ENCODE measurements around the gene ZDHHC11.
A peak's percentile ranks its signal among the peaks of the same experiment; 100 is the strongest.
"Not testable (repeated sequence)": the region's sequence is repeated elsewhere in the genome, so short reads cannot be mapped to it uniquely, and the experiment has no call there.

ZDHHC11 gene

DNA sequence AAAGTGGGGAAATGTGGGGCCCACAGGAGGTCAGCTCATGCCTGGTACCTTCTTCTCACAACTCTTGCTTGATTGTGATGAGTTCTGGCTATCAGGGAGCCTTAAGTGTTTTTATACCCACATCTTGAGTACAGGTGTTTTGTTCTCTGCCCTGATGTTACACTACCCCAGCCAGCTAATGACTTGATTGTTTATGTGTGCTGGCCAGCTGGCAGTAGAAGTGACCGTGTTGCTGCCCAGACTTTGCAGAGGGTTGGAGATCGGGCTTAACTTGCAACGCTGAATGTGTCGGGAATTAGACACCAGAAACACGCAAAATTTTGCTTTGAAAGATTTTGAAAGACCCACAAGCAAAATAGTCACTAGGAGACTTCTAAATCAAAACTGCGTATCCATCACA lies 49.3 kb downstream of the ZDHHC11 start:
- DNase-seq (ENCODE audit: low read depth): no peak

- not testable (repeated sequence) for DNase-seq (ENCODE audit: low read depth)
These were observed 49.7 kb downstream of the ZDHHC11 start for GRCh38 chr5:801055-801454.

GRCh38 chr5:798505-799138 lies 52.2 kb downstream of the ZDHHC11 start:
- not testable (repeated sequence) for DNase-seq (ENCODE audit: low read depth)

- not testable (repeated sequence) for DNase-seq (ENCODE audit: low read depth)
These were observed 52.8 kb downstream of the ZDHHC11 start for GRCh38 chr5:797986-798385.

DNA sequence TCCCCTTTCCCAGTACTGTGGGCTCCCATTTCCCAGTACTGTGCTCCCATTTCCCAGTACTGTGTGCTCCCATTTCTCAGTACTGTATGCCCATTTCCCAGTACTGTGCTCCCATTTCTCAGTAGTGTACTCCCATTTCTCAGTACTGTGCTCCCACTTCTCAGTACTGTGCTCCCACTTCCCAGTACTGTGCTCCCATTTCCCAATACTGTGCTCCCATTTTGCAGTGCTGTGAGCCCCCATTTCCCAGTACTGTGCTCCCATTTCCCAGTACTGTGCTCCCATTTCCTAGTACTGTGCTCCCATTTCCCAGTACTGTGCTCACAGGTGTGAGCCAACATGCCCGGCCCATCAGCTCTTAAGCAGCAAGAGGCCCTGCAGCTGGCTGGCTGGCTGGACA lies 54.9 kb downstream of the ZDHHC11 start:
- DNase-seq (ENCODE audit: low read depth): not testable (repeated sequence)

DNA sequence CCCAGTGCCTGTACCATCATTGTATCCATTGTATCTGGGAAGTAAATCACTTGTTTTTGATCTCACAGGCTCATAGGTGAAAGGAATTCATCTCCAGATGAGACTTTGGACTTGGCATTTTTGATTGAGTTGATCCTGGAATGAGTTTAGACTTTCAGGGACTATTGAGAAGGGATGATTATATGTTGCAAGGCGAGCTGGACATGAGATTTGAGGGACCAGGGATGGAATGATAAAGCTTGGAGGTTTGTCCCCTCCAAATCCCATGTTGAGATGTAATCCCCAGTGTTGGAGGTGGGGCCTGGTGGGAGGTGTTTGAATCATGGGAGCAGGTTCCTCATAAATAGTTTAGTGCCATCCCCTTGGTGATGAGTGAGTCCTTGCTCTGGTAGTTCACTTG lies 55.8 kb downstream of the ZDHHC11 start:
- DNase-seq (ENCODE audit: low read depth): not testable (repeated sequence)

- DNase-seq (ENCODE audit: low read depth): not testable (repeated sequence)
These were observed 62.1 kb downstream of the ZDHHC11 start for GRCh38 chr5:788703-789102.

DNA sequence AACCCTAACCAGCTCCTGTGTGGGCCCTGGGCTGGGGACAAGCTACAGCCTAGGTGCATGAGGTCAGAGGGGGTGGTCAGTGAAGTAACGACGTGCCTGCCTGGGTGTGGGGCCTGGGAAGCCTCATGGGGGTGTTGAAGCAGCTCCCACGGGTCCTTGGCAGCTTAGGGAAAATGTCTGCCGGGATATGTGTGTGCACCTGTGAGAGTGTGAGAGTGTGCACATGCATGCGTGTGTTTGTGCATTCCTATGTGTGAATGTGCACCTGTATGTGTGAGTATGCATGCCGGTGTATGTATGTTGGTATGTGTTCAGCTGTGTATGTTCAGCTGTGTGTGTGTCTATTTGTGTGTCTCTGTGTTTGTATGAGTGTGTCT lies 62.9 kb downstream of the ZDHHC11 start:
- DNase-seq (ENCODE audit: low read depth): not testable (repeated sequence)

DNA sequence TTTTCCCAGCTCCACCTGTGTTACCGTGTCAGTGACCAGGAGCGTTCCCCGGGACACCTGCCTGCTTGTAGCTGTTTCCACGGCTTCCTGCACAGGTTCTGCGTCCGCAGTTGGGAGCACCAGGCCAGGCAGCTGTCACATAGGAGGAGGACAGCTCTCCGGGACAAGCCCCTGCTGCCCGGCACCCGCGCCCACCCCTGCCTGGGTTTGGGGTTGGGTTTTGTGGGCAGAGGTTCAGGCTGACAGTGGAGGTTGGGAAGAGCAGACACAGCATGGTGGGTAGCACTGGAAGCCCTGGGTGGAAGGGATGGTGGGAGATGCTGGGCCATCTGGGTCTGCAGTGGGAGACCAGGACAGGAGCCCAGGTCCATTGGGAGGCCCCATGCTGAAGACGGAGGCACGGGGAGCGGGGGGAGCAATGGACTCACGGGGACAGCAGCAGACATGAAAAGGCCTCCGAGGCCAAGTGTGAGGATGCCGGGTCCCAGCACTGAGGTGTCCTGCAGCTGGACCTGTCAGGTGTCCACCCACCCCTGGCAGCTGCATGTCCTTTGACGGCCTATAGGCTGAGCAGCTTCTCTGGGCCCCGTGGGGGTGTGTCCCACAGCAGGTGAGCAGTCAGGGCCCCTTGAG lies 63.4 kb downstream of the ZDHHC11 start:
- not testable (repeated sequence) for DNase-seq (ENCODE audit: low read depth)

DNA sequence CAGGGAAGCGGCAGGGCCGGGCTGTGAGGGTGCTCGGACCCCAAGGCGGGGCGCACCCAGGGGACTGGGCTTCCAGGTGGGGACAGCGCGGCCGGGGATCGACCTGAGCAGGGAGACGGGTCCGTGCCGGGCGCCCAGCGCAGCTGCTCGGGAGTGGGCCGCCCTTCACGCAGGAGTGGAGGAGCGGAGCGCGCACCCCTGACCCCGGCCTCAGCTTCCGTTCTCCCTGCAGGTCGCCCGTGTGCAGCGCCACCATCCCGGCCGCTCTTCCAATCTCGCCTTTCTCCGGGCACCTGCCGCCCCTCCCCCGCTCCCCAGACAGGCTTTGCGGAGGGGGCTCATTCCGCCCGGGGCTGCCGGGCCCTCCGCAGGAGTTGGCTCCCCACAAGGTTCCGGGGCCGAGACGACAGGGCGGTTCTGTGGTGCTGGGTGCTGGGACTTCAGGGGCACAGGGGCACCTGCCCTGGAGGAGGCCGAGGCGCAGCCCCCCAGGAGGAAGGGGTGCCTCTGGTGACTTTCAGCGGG lies 65.5 kb downstream of the ZDHHC11 start:
- not testable (repeated sequence) for DNase-seq (ENCODE audit: low read depth)

GRCh38 chr5:784428-785177 lies 66.2 kb downstream of the ZDHHC11 start, which contains the start of gene ZDHHC11B:
ZDHHC11B (minus strand) TSS chr5:784729; CDS start chr5:766919, 17,810 bp downstream.
- peak; percentile 4 for DNase-seq (ENCODE audit: low read depth)

DNA sequence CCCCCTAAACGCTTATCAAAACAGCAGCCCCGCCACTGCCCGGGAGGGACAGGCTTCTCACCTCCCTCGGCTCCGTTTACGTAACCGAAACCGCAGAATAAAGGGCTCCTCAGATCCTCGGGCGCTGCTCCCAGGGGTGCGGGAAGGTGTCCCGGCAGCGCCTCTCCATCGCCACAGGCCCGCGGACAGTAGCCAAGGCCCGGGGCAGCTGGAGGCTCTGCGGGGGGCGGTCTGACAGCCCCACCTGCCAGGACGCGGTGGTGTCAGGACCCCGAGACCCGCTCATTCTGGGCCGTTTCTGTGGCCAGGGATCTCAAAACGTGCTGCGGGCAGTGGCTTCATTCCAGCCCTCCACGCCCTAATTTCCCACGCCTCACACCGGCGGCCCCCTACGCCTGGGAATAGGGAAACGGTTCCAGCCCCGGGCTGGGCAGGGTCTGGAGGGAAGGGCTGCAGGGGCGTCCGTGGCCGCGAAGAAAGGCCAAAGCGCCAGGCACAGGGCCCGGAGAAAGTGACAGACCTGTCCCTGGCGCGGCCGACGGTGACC lies 66.8 kb downstream of the ZDHHC11 start:
- not testable (repeated sequence) for DNase-seq (ENCODE audit: low read depth)

DNA sequence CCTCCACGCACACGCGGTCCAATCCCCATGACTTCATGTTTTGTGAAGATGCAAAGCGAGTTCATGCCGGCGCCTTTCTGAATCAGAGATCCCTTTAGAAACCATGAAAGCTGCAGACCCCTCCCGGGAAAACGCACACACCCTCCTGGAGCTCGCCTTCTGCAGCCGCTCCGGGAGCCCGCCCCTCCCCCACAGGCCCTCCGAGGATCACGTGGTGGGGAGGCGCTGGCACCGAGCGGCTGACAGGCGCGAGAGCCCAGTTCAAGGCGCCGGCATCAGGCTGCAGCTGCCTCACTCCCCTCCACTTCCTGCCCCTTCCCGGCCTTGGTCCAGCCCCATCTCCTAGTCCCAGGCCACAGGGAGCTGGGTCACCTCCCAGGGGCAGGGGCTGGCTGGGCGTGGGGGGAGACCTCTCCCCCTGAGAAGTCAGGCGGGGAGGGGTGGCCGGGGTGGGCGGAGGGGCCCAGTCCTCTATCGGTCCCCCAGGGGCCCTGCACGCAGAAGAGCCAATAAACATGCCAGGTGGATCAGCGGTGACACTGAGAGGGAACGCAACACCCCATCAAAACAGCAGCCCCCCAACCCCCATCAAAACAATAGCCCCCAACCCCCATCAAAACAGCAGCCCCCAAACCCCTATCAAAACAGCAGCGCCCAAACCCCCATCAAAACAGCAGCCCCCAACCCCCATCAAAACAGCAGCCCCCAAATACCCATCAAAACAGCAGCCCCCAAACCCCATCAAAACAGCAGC lies 67.6 kb downstream of the ZDHHC11 start:
- not testable (repeated sequence) for DNase-seq (ENCODE audit: low read depth)

DNA sequence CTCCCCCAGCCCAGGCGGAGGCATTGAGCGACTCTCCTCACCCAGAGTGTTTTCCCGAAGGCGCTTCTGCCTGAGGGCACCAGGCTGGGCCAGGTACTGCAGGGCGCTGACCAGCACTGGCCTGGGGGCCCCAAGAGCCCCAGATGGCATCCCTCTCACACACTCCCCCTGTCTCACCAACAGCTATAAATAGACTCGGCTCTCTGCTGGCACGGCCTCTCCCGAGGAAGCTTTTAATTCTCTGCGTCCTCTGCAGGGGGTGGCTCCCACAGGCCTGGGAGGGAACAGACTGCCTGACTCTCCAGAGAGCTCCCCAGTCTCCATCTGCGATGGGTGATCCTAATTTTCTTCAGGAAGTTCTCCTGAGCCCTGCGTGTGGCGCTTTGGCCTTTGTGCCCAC lies 68.4 kb downstream of the ZDHHC11 start:
- not testable (repeated sequence) for DNase-seq (ENCODE audit: low read depth)

- DNase-seq (ENCODE audit: low read depth): not testable (repeated sequence)
These were observed 70.2 kb downstream of the ZDHHC11 start for GRCh38 chr5:780571-780970.

DNA sequence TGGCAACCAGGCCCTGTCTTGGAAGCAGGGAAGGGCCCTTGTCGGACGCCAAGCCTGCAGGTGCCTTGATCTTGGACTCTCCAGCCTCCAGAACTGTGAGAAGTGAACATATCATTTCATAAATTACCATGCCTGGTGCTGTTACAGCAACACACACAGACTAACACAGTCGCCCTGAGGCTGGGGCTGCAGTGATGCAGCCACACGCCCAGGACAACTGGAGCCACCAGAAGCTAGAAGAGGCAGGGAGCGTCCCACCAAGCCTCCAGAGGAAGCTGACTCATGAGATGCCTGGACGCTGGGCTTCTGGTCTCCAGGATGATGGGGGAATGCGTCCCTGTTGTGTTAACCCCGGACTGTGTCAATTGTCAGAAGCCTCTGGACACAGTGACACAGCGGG lies 71.8 kb downstream of the ZDHHC11 start:
- not testable (repeated sequence) for DNase-seq (ENCODE audit: low read depth)

DNA sequence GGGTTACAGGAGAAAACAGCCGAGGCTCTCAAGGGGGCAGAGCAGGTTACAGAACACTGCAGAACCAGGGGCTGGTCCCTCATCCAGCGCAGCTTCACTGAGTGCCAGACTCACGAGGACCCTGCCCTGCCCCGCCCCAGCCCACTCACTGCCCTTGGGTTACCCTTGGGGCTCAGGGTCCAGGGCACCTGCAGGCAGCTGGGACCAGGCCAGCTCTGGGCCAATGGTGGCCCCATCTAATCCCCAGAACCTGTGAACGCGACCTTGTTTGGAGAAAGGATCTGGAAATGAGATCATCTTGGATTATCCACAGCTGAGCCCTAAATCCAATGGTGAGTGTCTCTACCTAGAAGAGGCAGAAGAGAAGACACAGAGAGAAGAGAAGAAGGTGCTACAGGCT lies 72.4 kb downstream of the ZDHHC11 start:
- not testable (repeated sequence) for DNase-seq (ENCODE audit: low read depth)

DNA sequence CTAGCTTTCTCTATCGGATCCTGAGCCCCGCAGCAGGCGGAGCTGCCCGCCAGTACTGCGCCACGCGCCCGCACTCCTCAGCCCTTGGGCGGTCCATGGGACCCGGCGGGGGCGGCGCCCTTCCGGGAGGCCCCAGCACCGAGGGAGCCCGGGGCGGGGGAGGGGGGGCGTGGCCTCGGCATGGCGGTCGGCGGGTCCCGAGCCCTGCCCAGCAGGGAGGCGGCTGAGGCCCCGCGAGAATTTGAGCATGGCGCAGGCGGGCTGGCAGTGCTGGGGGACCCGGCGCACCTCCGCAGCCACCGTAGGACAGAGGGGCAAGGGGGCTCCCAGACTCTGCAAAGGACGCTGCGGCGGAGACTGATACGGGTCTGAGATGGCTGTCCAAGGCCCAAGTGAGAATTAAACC lies 73.0 kb downstream of the ZDHHC11 start:
- no peak for DNase-seq (ENCODE audit: low read depth)

GRCh38 chr5:776862-777711 lies 73.7 kb downstream of the ZDHHC11 start:
- no peak for DNase-seq (ENCODE audit: low read depth)

- no peak for DNase-seq (ENCODE audit: low read depth)
These were observed 74.6 kb downstream of the ZDHHC11 start for GRCh38 chr5:775961-776861.

All from GM04504 (cell line).